G401 (cell line): ENCODE measurements around the gene SIDT2. TPM values are rescaled to one million over a fixed set of nuclear protein-coding genes. Genes with fewer than 3 reads are reported as not detected.
"Not testable (repeated sequence)": the region's sequence is repeated elsewhere in the genome, so short reads cannot be mapped to it uniquely, and the experiment has no call there.

Source experiments
- DNase-seq: peaks from one replicate; pipeline ENCODE4 v3.0.0-alpha.2; 2015; ENCODE audit warnings: low spot score
- in situ Hi-C: cut with HindIII; loops from 2 replicates; pipeline ENCODE4 v1.10.0; 2016; ENCODE audit warnings: low sequenced_read_pairs, mixed read lengths
- total RNA-seq: library from RNA; depleted of rRNA; stranded (reverse); fragments of >200 nt; shearing (Covaris generic); gene quantifications from 2 replicates; pipeline ENCODE4 v1.2.3, GENCODE V29; 2014

SIDT2 gene
- total RNA-seq, 1 experiment from 2014 or later: 18.6 TPM

DNA sequence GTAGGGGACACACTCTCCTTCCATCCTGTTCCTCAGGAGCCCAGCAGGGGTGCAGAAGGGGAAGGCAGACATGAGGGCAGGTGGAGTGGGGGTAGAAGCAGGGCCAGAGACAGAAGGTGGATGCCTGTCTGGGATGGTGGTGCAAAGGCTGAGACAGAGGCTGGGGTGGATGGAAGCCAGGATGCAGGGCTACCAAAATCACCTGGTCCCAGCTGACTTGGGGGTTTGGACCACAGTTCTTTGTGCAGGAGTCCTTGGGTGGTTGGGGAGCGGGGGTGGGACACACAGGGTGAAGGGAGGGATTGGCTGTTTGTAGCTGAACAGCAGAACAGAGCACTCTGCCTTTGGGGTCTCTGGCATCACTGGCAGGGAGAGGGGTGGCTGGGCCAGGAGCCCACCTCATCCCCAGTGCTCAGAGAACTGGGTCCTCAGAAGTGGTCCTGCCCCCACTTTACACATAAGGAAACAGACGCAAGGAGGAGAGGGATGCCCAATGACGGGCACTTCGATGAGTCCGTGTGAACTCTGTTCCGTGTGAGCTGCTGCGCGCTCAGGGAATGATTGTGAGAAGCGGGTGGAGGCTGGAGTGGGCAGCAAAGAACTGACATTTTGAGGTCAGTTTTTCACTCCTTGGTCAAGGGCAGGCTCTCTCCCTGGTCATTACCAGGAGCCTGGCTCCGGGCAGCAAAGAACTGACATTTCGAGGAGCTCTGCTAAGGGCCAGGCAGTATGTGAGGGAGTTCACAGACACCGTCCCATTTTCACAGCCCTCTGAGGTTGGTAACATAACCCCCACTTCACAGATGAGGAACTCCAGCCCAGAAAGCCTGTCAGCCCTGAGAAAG lies 22.5 kb downstream of the SIDT2 start:
- no peak for DNase-seq
- in situ Hi-C loops: no loop called here

GRCh38 chr11:117201658-117202305 lies 23.2 kb downstream of the SIDT2 start:
- DNase-seq: no peak
- in situ Hi-C loops: no loop called here

DNA sequence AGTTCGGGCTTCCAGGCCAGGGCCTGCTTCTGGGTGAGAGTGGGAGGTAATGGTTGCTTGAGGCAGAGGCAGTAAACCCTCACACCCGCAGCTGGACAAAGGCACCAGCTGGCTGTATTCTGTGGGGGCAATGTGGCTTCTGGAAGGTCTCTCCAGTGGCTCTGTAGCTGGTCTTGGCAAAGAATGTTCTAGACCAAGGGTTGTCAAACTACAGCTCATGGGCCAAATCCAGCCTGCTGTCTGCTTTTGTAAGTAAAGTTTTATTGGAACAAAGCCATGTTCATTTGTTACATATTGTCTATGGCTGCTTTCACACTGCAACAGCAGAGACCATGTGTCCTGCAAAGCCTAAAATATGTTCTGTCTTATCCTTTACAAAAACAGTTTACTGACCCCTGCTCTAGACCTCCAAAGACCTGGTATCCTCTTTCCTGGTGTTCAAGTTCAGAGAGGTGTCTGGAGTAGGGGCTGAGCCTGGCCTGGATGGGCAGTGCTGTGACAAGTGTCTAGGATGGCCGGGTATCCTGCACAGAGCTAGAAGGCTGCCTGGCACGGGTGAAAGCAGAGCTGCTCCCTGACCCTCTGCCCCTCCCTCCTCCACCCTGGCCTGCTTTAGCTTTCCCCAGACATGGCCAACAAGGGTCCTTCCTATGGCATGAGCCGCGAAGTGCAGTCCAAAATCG lies 24.0 kb downstream of the SIDT2 start:
- no peak for DNase-seq
- in situ Hi-C loops: no loop called here

DNA sequence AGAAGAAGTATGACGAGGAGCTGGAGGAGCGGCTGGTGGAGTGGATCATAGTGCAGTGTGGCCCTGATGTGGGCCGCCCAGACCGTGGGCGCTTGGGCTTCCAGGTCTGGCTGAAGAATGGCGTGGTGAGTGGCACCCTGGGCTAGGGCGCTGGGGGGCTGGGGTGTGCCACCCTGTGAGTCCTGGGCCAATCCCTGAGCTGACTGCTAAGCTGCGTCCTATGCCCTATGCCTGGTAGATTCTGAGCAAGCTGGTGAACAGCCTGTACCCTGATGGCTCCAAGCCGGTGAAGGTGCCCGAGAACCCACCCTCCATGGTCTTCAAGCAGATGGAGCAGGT lies 24.5 kb downstream of the SIDT2 start:
- in situ Hi-C loops: no loop called here
- DNase-seq: no peak

GRCh38 chr11:117204283-117205080 lies 25.9 kb downstream of the SIDT2 start:
- in situ Hi-C loops: no loop called here
- DNase-seq: no peak

DNA sequence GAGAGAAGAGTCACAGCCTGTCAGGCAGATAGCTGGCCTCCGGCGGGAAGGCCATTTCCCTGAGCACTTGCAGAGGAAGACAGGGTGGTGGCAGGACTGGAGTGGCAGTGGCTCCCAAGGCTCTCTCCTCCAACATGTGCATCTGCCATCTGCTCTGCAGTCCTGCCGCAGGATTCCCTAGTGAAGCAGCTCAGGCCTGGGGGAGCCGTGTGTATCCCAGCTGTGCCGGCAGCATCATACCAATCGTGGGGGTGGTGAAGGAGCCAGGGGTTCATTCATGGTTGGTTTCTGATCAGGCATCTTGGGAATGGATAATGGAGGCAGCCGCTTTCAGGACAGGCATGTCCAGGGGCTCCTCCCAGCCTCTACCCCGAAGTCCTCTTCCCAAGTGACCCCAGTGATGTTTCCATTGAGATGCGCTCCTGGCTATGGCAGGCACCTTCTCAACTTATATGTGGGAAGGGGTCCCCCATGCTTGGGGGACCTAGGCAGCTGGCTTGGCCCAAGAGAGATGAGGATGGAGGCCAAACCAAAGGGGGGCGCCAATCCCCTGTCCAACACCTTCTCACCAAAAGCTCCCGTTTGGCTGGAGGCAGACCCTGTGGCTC lies 26.8 kb downstream of the SIDT2 start:
- DNase-seq: no peak
- in situ Hi-C loops: no loop called here

DNA sequence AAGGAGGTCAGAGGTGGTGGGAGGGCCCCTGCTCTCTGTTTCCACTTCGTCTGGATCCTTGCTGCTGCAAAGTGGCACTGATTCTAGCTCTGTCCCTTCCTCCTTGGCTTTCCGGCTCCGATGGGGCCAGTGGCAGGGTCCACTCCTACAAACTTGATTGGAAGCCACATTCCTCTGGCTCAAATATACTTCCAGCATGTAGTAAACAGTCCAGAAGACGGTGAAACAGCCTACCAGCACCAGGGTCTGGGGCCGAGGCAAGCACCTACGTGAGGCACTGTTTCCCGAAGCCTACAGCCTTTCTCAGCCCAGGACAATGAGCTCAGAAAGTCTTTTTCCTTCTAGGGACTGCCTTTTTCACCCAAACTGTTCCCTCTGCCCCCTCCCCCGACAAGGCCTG lies 27.6 kb downstream of the SIDT2 start:
- in situ Hi-C loops, DNase-seq: not testable (repeated sequence)

- in situ Hi-C loops, DNase-seq: not testable (repeated sequence)
Observed at GRCh38 chr11:117206859-117207258, 28.3 kb downstream of the SIDT2 start.

- DNase-seq, in situ Hi-C loops: not testable (repeated sequence)
Observed at GRCh38 chr11:117207481-117207880, 28.9 kb downstream of the SIDT2 start.

DNA sequence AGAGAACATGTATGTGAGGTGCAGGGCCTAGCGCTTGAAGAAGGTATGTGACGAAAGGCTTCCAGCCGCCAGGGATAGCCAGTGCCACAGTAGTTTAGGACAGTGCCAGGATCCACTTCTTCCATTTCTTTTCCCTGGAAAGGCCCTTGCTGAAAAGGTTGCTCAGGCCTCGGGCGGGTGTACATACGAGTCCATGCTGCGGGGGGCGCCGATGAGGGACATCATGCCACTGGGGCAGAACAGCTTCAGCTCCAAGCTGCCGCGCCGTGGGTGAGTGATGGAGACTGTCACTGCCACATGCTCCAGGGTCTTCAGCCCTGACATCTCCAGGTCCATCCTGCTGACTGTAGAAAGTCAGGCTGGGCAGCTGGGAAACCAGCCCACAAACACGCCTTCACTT lies 30.2 kb downstream of the SIDT2 start:
- in situ Hi-C loops, DNase-seq: not testable (repeated sequence)

DNA sequence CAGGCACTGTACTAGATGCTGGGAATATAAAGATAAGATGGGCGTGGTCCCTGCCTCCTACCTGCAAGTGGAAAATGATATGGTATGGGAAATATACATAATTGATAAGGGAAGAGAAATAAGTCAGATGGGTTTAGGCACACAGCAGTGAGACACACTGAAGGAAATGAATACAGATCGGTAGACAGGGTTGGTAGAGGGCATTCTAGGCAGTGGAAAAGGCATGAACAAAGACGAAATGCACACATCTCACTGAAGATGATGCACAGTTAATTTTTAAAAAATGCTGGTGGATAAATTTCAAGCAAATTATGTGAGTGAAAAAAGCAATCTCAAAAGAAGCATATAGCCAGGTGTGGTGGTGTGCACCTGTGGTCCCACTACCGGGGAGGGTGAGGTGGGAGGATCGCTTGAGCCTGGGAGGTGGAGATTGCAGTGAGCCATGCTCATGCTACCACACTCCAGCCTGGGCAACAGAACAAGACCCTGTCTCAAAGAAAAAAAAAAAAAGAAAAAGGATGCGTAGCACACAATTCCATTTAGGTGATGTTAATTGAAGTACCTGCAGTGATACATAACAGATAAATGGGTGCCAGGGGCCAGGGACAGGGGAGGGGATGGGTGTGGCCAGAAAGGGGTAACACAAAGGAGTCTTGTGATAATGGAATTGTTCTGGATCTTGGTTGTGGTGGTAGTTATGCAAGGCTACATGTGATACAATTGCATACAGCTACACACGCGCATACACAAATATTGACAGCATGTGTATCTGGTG lies 31.0 kb downstream of the SIDT2 start:
- DNase-seq, in situ Hi-C loops: not testable (repeated sequence)

GRCh38 chr11:117210620-117211019 lies 32.1 kb downstream of the SIDT2 start:
- DNase-seq: no peak
- in situ Hi-C loops: no loop called here

DNA sequence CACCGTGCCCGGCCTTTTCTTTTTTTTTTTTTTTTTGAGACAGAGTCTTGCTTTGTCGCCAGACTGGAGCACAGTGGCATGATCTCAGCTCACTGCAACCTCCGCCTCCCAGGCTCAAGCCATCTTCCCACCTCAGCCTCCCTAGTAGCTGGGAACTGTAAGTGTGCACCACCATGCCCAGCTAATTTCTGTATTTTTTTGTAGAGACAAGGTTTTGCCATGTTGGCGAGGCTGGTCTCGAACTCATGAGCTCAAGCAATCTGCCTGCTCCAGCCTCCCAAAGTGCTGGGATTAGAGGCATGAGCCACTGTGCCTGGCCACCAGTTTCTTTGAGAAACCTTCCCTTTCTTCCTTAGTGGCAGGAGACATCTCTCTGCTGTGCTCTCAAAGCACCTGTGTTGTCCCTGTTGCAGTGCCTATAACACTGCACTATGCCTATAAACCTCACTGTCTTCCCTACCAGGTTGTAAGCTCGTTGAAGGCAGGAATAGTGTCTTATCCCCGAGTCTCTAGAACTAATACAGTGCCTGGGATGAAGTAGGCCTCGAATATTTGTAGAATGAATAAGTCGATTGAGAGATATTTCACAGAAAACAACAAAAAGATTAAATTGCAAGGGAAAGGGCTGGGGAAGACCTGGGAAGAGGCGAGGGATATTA lies 34.3 kb downstream of the SIDT2 start:
- in situ Hi-C loops: no loop called here
- no peak for DNase-seq

- in situ Hi-C loops: no loop called here
- DNase-seq: no peak
Observed at GRCh38 chr11:117214404-117215110, 36.0 kb downstream of the SIDT2 start.

GRCh38 chr11:117217141-117218084 lies 38.9 kb downstream of the SIDT2 start:
- in situ Hi-C loops: no loop called here
- no peak for DNase-seq
